ENCODE measurements around the gene ASMTL.
"Not testable (repeated sequence)": the region's sequence is repeated elsewhere in the genome, so short reads cannot be mapped to it uniquely, and the experiment has no call there.

The ASMTL gene

GRCh38 chrX:1416327-1416784, 36.4 kb downstream of the ASMTL start:
- H3K4me3 ChIP-seq (ENCODE audit: low read depth in 1 of 2, low read length in 1 of 2), result no peak overlapping the region
- peaks cover 63% of the 10 kb centered on the region for H3K36me3 ChIP-seq
- no peak overlapping the region for H3K27ac ChIP-seq
- TF ChIP-seq CTCF (IDR thresholded peaks at IDR 0.05), result no peak
- no peaks in the 10 kb centered on the region for H3K4me1 ChIP-seq (ENCODE audit: control insufficient read depth in 1 of 2, insufficient read depth in 1 of 2, low read depth in 1 of 2, low read length in 1 of 2)
- no peaks in the 10 kb centered on the region for H3K9me3 ChIP-seq
- H3K27me3 ChIP-seq, result no peaks in the 10 kb centered on the region

GRCh38 chrX:1412551-1413161, 40.1 kb downstream of the ASMTL start:
- Histone ChIP-seq H3K4me3 (ENCODE audit: low read depth in 1 of 2, low read length in 1 of 2) (no peak overlapping the region), H3K9me3 (no peaks in the 10 kb centered on the region), H3K27ac (no peak overlapping the region), H3K4me1 (ENCODE audit: control insufficient read depth in 1 of 2, insufficient read depth in 1 of 2, low read depth in 1 of 2, low read length in 1 of 2) (no peaks in the 10 kb centered on the region), H3K27me3 (no peaks in the 10 kb centered on the region), H3K36me3 (peaks cover 45% of the 10 kb centered on the region)
- TF ChIP-seq CTCF (IDR thresholded peaks at IDR 0.05), result no peak

DNA sequence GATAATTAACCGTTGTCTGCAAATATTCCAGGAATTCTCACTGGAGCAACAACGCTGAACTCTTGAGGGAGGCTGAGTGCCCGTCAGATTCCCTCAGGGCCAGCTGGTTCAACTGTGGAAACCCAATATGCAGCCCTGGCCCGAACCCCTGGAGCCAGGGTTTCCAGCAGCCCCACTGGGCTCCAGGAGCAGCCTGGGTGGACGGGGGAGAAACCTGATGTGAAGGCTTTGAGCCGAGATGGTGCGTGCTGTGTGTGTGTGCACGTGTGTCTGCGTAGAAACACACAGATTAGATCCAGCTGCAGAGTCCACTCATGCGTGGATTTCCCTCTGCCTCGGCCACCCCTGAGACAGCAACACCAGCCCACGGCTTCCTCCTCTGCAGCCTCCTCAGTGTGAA, 41.4 kb downstream of the ASMTL start:
- no peaks in the 10 kb centered on the region for H3K9me3 ChIP-seq

GRCh38 chrX:1407035-1407434, 45.7 kb downstream of the ASMTL start:
- no peaks in the 10 kb centered on the region for H3K4me1 ChIP-seq (ENCODE audit: control insufficient read depth in 1 of 2, insufficient read depth in 1 of 2, low read depth in 1 of 2, low read length in 1 of 2)
- peaks cover 62% of the 10 kb centered on the region for H3K36me3 ChIP-seq
- no peak overlapping the region for H3K27ac ChIP-seq
- H3K27me3 ChIP-seq, result no peaks in the 10 kb centered on the region
- no peak overlapping the region for H3K4me3 ChIP-seq (ENCODE audit: low read depth in 1 of 2, low read length in 1 of 2)
- TF ChIP-seq CTCF (IDR thresholded peaks at IDR 0.05), result no peak
- no peaks in the 10 kb centered on the region for H3K9me3 ChIP-seq

More for the DNA sequence above, 41.4 kb downstream of the ASMTL start:
- no peak for TF ChIP-seq CTCF (IDR thresholded peaks at IDR 0.05)
- H3K4me3 ChIP-seq (ENCODE audit: low read depth in 1 of 2, low read length in 1 of 2), result no peak overlapping the region
- no peaks in the 10 kb centered on the region for H3K4me1 ChIP-seq (ENCODE audit: control insufficient read depth in 1 of 2, insufficient read depth in 1 of 2, low read depth in 1 of 2, low read length in 1 of 2)
- peaks cover 57% of the 10 kb centered on the region for H3K36me3 ChIP-seq
- H3K27me3 ChIP-seq, result no peaks in the 10 kb centered on the region
- no peak overlapping the region for H3K27ac ChIP-seq

DNA sequence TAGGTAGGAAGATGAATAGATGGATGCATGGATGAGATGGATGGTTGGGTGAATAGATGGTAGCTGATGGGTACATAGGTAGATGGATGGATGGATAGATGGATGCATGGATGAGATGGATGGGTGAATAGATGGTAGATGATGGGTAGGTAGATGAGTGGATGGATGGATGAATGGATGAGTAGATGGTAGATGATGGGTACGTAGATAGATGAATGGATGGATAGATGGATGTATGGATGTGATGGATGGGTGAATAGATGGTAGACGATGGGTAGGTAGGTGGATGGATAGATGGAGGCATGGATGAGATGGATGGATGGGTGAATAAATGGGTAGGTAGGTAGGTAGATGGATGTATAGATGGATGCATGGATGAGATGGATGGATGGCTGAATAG, 46.9 kb downstream of the ASMTL start:
- H3K4me3 ChIP-seq (ENCODE audit: low read depth in 1 of 2, low read length in 1 of 2); H3K9me3 ChIP-seq; H3K27ac ChIP-seq; H3K4me1 ChIP-seq (ENCODE audit: control insufficient read depth in 1 of 2, insufficient read depth in 1 of 2, low read depth in 1 of 2, low read length in 1 of 2); H3K27me3 ChIP-seq: not testable (repeated sequence)
- H3K36me3 ChIP-seq, result peaks cover 67% of the 10 kb centered on the region

GRCh38 chrX:1403867-1404266, 48.8 kb downstream of the ASMTL start:
- H3K27ac ChIP-seq; H3K4me1 ChIP-seq (ENCODE audit: control insufficient read depth in 1 of 2, insufficient read depth in 1 of 2, low read depth in 1 of 2, low read length in 1 of 2); H3K27me3 ChIP-seq; H3K9me3 ChIP-seq; H3K4me3 ChIP-seq (ENCODE audit: low read depth in 1 of 2, low read length in 1 of 2): not testable (repeated sequence)
- H3K36me3 ChIP-seq, result peaks cover 79% of the 10 kb centered on the region
